B cell (primary cell): Measurements from ENCODE around the gene TYK2. TPM values are rescaled to one million over a fixed set of nuclear protein-coding genes. Genes with fewer than 3 reads are reported as not detected.

ENCODE experiments used
- ATAC-seq: fragments of 200-7000 bp; cut with Tn5 transposase; one replicate; pipeline ENCODE4 v1.10.0; 2021; ENCODE audit warnings: low read depth, mild to moderate bottlenecking, moderate number of reproducible peaks, moderate library complexity
- CTCF ChIA-PET: fragments of 350-600 bp; sonication (Branson Sonifier 250); formaldehyde crosslinking; loops from one replicate; lab custom pipeline; 2021; ENCODE audit warnings: antibody characterized with exemption, inconsistent platforms; lab: Charles Lee
- POLR2A ChIA-PET: fragments of 350-600 bp; sonication (Branson Sonifier 250); formaldehyde crosslinking; loops from one replicate; lab custom pipeline; 2021; ENCODE audit warnings: antibody characterized with exemption; lab: Charles Lee
- DNase-seq: peaks from one replicate; pipeline ENCODE4 v3.0.0; 2013
- H2AFZ ChIP-seq: 2 replicates; pipeline ENCODE4 v1.6.1; 2012; ENCODE audit warnings: mild to moderate bottlenecking, low read depth, low read length; ENCODE audit not compliant: insufficient read depth, poor library complexity, severe bottlenecking
- H3K27ac ChIP-seq, 2 donors: 1 replicate in 1 of 2; 2 replicates in 1 of 2; pipeline ENCODE4 v1.5.1; 2012 to 2013; ENCODE audit warnings: low read length in 2 of 2, mild to moderate bottlenecking in 2 of 2, moderate library complexity in 1 of 2
- H3K27me3 ChIP-seq, 4 experiments: fragments of 200-600 bp in 1 of 4; sonication (generic) in 1 of 4; replicated peaks in 1 of 4; 1 replicate in 2 of 4; 2 replicates in 2 of 4; pipeline versions ENCODE4 v1.6.1 to v1.7.0; 2013 to 2016; ENCODE audit warnings: low read length in 3 of 4, mild to moderate bottlenecking in 2 of 4, mixed read lengths in 1 of 4, moderate library complexity in 1 of 4; ENCODE audit not compliant: insufficient read depth in 4 of 4, control insufficient read depth in 3 of 4; ENCODE audit errors: control extremely low read depth in 1 of 4
- H3K36me3 ChIP-seq, 2 experiments: replicated peaks in 1 of 2; 1 replicate in 1 of 2; 2 replicates in 1 of 2; pipeline versions ENCODE4 v1.6.1 to v1.7.1; 2013; ENCODE audit warnings: low read length in 1 of 2; ENCODE audit not compliant: insufficient read depth in 2 of 2, control insufficient read depth in 1 of 2; ENCODE audit errors: control extremely low read depth in 1 of 2, extremely low read depth in 1 of 2
- H3K4me1 ChIP-seq, 2 donors: fragments of 200-600 bp in 1 of 2; sonication (generic) in 1 of 2; 1 replicate in 1 of 2; 2 replicates in 1 of 2; pipeline versions ENCODE4 v1.5.1 to v1.6.1; 2013 to 2017; ENCODE audit warnings: low read length in 2 of 2; ENCODE audit not compliant: control insufficient read depth in 2 of 2, insufficient read depth in 2 of 2
- H3K4me2 ChIP-seq: replicated peaks from 2 replicates; pipeline ENCODE3; 2012; ENCODE audit warnings: mild to moderate bottlenecking, low read depth, low read length; ENCODE audit not compliant: poor library complexity, severe bottlenecking
- H3K4me3 ChIP-seq, 5 experiments: fragments of 200-600 bp in 1 of 5; sonication (generic) in 1 of 5; 1 replicate in 3 of 5; 2 replicates in 2 of 5; pipeline versions ENCODE4 v1.5.1 to v1.7.0; 2011 to 2016; ENCODE audit warnings: low read length in 4 of 5, mild to moderate bottlenecking in 4 of 5, low read depth in 2 of 5, control low read depth in 1 of 5, moderate library complexity in 1 of 5; ENCODE audit not compliant: insufficient read depth in 1 of 5; ENCODE audit errors: control extremely low read depth in 1 of 5, extremely low read depth in 1 of 5
- H3K79me2 ChIP-seq: fragments of 200-600 bp; sonication (generic); one replicate; pipeline ENCODE4 v1.6.0; 2016; ENCODE audit warnings: low read length; ENCODE audit not compliant: control insufficient read depth, insufficient read depth
- H3K9ac ChIP-seq: fragments of 200-600 bp; sonication (generic); 2 replicates; pipeline ENCODE4 v1.6.1; 2017; ENCODE audit warnings: mild to moderate bottlenecking, low read length, moderate library complexity
- H3K9me3 ChIP-seq, 3 donors: one replicate each; pipeline versions ENCODE4 v1.6.1 to v1.7.1; 2013; ENCODE audit warnings: low read length in 2 of 3; ENCODE audit not compliant: control insufficient read depth in 2 of 3, insufficient read depth in 1 of 3; ENCODE audit errors: control extremely low read depth in 1 of 3
- H4K20me1 ChIP-seq: 2 replicates; pipeline ENCODE4 v1.6.0; 2012; ENCODE audit warnings: mild to moderate bottlenecking, low read length; ENCODE audit not compliant: insufficient read depth, control insufficient read depth, poor library complexity, severe bottlenecking
- H3K27ac Mint-ChIP-seq: one replicate; pipeline ENCODE4 v1.8.0; 2021; ENCODE audit warnings: mixed read lengths
- H3K27me3 Mint-ChIP-seq: one replicate; pipeline ENCODE4 v1.8.0; 2021; ENCODE audit warnings: mixed read lengths
- H3K4me1 Mint-ChIP-seq: one replicate; pipeline ENCODE4 v1.8.0; 2021; ENCODE audit warnings: mixed read lengths
- H3K4me3 Mint-ChIP-seq: one replicate; pipeline ENCODE4 v1.8.0; 2021; ENCODE audit warnings: mixed read lengths
- H3K9me3 Mint-ChIP-seq: one replicate; pipeline ENCODE4 v1.8.0; 2022; ENCODE audit warnings: mixed read lengths; ENCODE audit not compliant: insufficient read depth
- CTCF ChIP-seq: fragments of 200-600 bp; IDR thresholded peaks from one replicate; pipeline ENCODE4 v1.8.0; 2022; ENCODE audit warnings: antibody characterized with exemption, mild to moderate bottlenecking
- EZH2 ChIP-seq: IDR thresholded peaks from 2 replicates; pipeline ENCODE4 v1.6.1; 2012; ENCODE audit warnings: borderline replicate concordance, low read depth, mild to moderate bottlenecking, moderate library complexity, low read length; ENCODE audit not compliant: insufficient read depth, poor library complexity, severe bottlenecking
- WGBS: methylation state at CpG from one replicate; pipeline ENCODE4 v1.1.5; 2013; ENCODE audit warnings: missing lambda C conversion rate; ENCODE audit not compliant: insufficient coverage; 5-methylcytosine and 5-hydroxymethylcytosine counted together
- intact Hi-C: fragments of 100-400 bp; cut with micrococcal nuclease; formaldehyde crosslinking; loops from one replicate; pipeline ENCODE4 v1.10.0; 2022
- polyA plus RNA-seq: library from polyadenylated mRNA; depleted of rRNA; stranded (reverse); fragments of >200 nt; gene quantifications from 2 replicates; pipeline ENCODE4 v1.2.3, GENCODE V29; 2012
- total RNA-seq, 2 donors: library from RNA; stranded (reverse); fragments of 120-200 nt in 1 of 2; gene quantifications; 1 replicate in 1 of 2; 2 replicates in 1 of 2; pipeline versions ENCODE4 v1.2.3 to v1.2.4, GENCODE V29; 2013 to 2022

The TYK2 gene
- total and polyA plus RNA-seq, 2 donors (not counting 1 experiment from before 2014, with no cell fraction given): 337 to 343 TPM

- CTCF ChIA-PET: no interaction called here
- WGBS: 98% methylated on average over 41 of the region's 41 CpGs
- Mint-ChIP-seq H3K4me3 (no peak overlapping the region), H3K4me1 (peaks cover 19% of the 10 kb centered on the region), H3K27me3 (no peaks in the 10 kb centered on the region), H3K9me3 (no peaks in the 10 kb centered on the region), H3K27ac (no peak overlapping the region)
- Histone ChIP-seq H3K9me3 (peaks cover 0 to 3% (median 0%) of the 10 kb centered on the region in 3 donors), H3K4me1 (peaks cover 8 to 15% of the 10 kb centered on the region in 2 donors), H3K9ac (no peak overlapping the region), H4K20me1 (peaks cover 75% of the 10 kb centered on the region), H3K27me3 (no peaks in the 10 kb centered on the region), H3K27ac (no peak overlapping the region), H3K36me3 (peaks cover 0 to 59% of the 10 kb centered on the region in 2 experiments), H3K4me3 (no peak overlapping the region), H3K4me2 (no peak overlapping the region), H2AFZ (no peak overlapping the region), H3K79me2 (peaks cover 60% of the 10 kb centered on the region)
- ATAC-seq (no peak), DNase-seq (peak; percentile 4)
- intact Hi-C loops: no loop called here
- POLR2A ChIA-PET: no interaction called here
- TF ChIP-seq CTCF (no peak), EZH2 (no peak)
Observed at GRCh38 chr19:10328558-10329429, 51.6 kb downstream of the TYK2 start.

GRCh38 chr19:10327793-10328192 lies 52.6 kb downstream of the TYK2 start:
- CTCF ChIA-PET: no interaction called here
- WGBS: 95% methylated on average over 7 of the region's 7 CpGs
- Mint-ChIP-seq H3K9me3 (no peaks in the 10 kb centered on the region), H3K27ac (no peak overlapping the region), H3K27me3 (no peaks in the 10 kb centered on the region), H3K4me1 (peaks cover 13% of the 10 kb centered on the region), H3K4me3 (no peak overlapping the region)
- Histone ChIP-seq H2AFZ (no peak overlapping the region), H3K27ac (no peak overlapping the region), H3K4me1 (peaks cover 6 to 17% of the 10 kb centered on the region in 2 donors), H3K4me3 (no peak overlapping the region), H3K9ac (no peak overlapping the region), H3K9me3 (no peaks in the 10 kb centered on the region), H4K20me1 (peaks cover 82% of the 10 kb centered on the region), H3K4me2 (no peak overlapping the region), H3K36me3 (peaks cover 0 to 68% of the 10 kb centered on the region in 2 experiments), H3K79me2 (peaks cover 62% of the 10 kb centered on the region), H3K27me3 (no peaks in the 10 kb centered on the region)
- TF ChIP-seq EZH2 (no peak), CTCF (no peak)
- no peak for ATAC-seq
- no peak for DNase-seq
- intact Hi-C loops: no loop called here
- POLR2A ChIA-PET: no interaction called here
